ENCODE measurements around the gene ENTPD1.
"Not testable (repeated sequence)": the region's sequence is repeated elsewhere in the genome, so short reads cannot be mapped to it uniquely, and the experiment has no call there.

ENTPD1 gene

DNA sequence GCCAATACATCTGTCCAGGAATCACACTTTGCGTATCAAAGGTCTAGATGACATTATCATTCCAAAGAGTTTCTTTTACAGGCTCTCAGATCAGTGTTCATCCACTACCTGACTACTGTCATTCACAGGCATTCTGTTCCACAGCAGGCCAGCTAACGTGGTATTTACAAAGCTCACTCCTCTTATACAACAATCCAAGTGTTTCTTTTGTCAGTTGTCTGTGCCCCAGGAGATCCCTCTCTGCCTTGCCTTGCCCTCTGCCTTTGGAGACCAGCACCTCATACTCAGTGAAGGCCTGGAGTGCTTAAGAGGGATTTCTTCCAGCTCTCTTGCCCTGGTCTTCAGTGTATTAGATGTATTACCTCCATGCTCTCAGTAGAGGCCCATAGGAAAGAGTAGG is 117.2 kb downstream of the ENTPD1 start:
- Mint-ChIP-seq H3K27ac (ENCODE audit: low read depth) (no peak overlapping the region), H3K4me3 (no peak overlapping the region), H3K4me1 (no peaks in the 10 kb centered on the region), H3K27me3 (no peaks in the 10 kb centered on the region), H3K36me3 (ENCODE audit: insufficient read depth) (peaks cover 2% of the 10 kb centered on the region), H3K9me3 (no peaks in the 10 kb centered on the region)
- DNase-seq (ENCODE audit: low spot score in 2 of 2) (no peak), ATAC-seq (replicated peaks; ENCODE audit: extremely low read depth, poor library complexity, severe bottlenecking) (no peak)

DNA sequence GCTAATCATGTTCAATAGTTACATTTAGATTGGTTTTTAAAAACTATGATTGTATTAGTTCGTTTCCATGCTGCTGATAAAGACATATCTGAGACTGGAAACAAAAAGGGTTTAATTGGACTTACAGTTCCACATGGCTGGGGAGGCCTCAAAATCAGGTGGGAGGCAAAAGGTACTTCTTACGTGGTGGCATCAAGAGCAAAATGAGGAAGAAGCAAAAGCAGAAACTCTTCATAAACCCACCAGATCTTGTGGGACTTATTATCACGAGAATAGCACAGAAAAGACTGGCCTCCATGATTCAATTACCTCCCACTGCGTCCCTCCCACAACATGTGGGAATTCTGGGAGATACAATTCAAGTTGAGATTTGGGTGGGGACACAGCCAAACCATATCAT is 117.7 kb downstream of the ENTPD1 start:
- H3K36me3 Mint-ChIP-seq (ENCODE audit: insufficient read depth) = peaks cover 2% of the 10 kb centered on the region
- no peaks in the 10 kb centered on the region for H3K4me1 Mint-ChIP-seq

DNA sequence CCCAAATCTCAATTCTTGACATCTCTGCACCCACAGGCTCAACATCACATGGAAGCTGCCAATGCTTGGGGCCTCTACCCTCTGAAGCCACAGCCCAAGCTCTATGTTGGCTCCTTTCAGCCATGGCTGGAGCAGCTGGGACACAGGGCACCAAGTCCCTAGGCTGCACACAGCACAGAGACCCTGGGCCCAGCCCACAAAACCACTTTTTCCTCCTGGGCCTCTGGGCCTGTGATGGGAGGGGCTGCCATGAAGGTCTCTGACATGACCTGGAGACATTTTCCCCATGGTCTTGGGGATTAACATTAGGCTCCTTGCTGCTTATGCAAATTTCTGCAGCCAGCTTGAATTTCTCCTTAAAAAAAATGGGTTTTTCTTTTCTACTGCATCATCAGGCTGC is 118.8 kb downstream of the ENTPD1 start:
- not testable (repeated sequence) for ATAC-seq (replicated peaks; ENCODE audit: extremely low read depth, poor library complexity, severe bottlenecking); H3K4me3 Mint-ChIP-seq

More for the DNA sequence above, 117.7 kb downstream of the ENTPD1 start:
- DNase-seq (ENCODE audit: low spot score in 2 of 2) (no peak), ATAC-seq (replicated peaks; ENCODE audit: extremely low read depth, poor library complexity, severe bottlenecking) (no peak)
- Mint-ChIP-seq H3K4me3 (no peak overlapping the region), H3K27ac (ENCODE audit: low read depth) (no peak overlapping the region), H3K9me3 (no peaks in the 10 kb centered on the region), H3K27me3 (no peaks in the 10 kb centered on the region)

DNA sequence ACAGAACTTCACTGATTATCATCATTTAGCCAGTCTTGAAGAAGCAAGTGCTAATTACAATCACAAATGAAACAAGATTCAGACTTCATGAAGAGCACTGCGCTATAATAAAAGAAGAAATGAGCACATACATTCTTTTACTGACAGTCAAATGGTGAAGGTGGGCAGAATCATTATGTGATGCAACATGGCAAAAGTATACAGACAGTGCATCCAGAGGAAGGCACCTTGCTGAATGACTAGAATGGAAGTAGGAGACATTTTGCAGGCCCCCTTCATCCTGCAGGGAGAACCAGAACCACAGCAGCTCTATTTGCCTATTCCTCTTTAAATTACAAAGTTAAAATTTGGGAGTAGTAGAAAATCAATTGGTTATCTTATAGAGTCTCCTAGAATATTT is 120.8 kb downstream of the ENTPD1 start:
- Mint-ChIP-seq H3K36me3 (ENCODE audit: insufficient read depth) (no peaks in the 10 kb centered on the region), H3K27me3 (no peaks in the 10 kb centered on the region), H3K9me3 (no peaks in the 10 kb centered on the region), H3K4me1 (no peaks in the 10 kb centered on the region), H3K27ac (ENCODE audit: low read depth) (no peak overlapping the region), H3K4me3 (no peak overlapping the region)
- ATAC-seq (replicated peaks; ENCODE audit: extremely low read depth, poor library complexity, severe bottlenecking) = no peak
- DNase-seq (ENCODE audit: low spot score in 2 of 2) = no peak

More for the DNA sequence above, 118.8 kb downstream of the ENTPD1 start:
- not testable (repeated sequence) for DNase-seq (ENCODE audit: low spot score in 2 of 2); H3K9me3 Mint-ChIP-seq; H3K27ac Mint-ChIP-seq (ENCODE audit: low read depth); H3K27me3 Mint-ChIP-seq; H3K4me1 Mint-ChIP-seq; H3K36me3 Mint-ChIP-seq (ENCODE audit: insufficient read depth)

DNA sequence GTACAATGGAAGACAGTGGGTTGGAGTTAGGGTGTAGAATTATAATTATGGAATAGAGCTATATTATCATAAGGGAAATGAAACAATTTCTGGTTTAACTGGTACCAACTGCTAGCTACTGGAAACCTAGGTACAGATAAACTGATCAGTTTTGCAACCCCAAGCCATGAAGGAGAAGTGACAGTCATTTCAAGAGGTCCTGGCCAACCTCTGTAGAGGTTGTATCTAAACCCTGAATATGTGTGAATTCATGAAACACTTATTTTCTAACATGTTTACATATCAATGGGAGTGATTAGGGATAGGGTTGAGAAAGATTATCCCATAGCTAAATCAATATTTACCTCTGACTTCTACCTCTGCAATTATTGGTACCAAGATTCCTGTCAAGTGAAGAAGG is 121.9 kb downstream of the ENTPD1 start:
- Mint-ChIP-seq H3K27me3 (no peaks in the 10 kb centered on the region), H3K36me3 (ENCODE audit: insufficient read depth) (no peaks in the 10 kb centered on the region), H3K4me3 (no peak overlapping the region), H3K4me1 (no peaks in the 10 kb centered on the region), H3K27ac (ENCODE audit: low read depth) (no peak overlapping the region), H3K9me3 (no peaks in the 10 kb centered on the region)
- ATAC-seq (replicated peaks; ENCODE audit: extremely low read depth, poor library complexity, severe bottlenecking) (no peak), DNase-seq (ENCODE audit: low spot score in 2 of 2) (no peak)

DNA sequence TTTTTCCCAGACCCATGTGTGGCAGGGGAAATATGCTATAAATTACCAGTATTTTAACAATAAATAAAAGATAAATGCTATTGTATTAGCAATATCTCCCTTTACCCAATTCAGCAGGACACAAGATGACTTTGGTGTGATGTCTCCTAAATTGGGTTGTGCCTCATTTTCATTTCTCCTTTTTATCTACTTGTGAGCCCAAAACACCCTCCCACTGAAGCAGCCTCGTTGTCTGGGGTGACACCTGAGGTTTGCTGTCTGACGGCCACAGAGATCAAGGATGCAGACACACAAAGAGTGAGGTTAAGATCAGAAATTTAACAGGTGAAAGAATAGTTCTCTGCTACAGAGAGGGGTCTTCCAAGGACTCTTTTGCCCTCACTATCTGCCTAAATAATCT is 124.7 kb downstream of the ENTPD1 start:
- no peaks in the 10 kb centered on the region for H3K27me3 Mint-ChIP-seq
- H3K4me1 Mint-ChIP-seq = no peaks in the 10 kb centered on the region
- H3K9me3 Mint-ChIP-seq = no peaks in the 10 kb centered on the region
- no peak overlapping the region for H3K27ac Mint-ChIP-seq (ENCODE audit: low read depth)
- ATAC-seq (replicated peaks; ENCODE audit: extremely low read depth, poor library complexity, severe bottlenecking) (no peak), DNase-seq (ENCODE audit: low spot score in 2 of 2) (no peak)
- no peaks in the 10 kb centered on the region for H3K36me3 Mint-ChIP-seq (ENCODE audit: insufficient read depth)
- no peak overlapping the region for H3K4me3 Mint-ChIP-seq

DNA sequence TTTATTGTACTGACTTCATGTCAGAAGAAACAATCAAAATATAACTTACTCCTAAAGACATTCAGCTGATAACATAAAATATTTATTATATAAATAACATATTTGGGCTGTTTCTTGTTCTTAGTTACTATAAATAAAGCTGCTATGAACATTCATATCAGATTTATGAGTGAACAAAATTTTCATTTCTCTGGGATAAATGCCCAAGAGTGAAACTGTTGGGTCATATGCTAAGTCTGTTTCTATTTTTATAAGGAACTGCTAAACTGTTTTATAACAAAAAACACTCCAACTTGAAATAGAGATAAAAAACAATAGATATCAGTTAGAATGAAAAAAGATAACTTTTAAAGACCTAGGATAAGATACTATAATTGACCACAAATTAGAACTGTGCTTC is 125.4 kb downstream of the ENTPD1 start:
- no peaks in the 10 kb centered on the region for H3K4me1 Mint-ChIP-seq
- H3K9me3 Mint-ChIP-seq = no peaks in the 10 kb centered on the region
- no peak overlapping the region for H3K27ac Mint-ChIP-seq (ENCODE audit: low read depth)
- no peak for ATAC-seq (replicated peaks; ENCODE audit: extremely low read depth, poor library complexity, severe bottlenecking)
- H3K27me3 Mint-ChIP-seq = no peaks in the 10 kb centered on the region
- no peak overlapping the region for H3K4me3 Mint-ChIP-seq
- no peaks in the 10 kb centered on the region for H3K36me3 Mint-ChIP-seq (ENCODE audit: insufficient read depth)
- DNase-seq (ENCODE audit: low spot score in 2 of 2) = no peak

DNA sequence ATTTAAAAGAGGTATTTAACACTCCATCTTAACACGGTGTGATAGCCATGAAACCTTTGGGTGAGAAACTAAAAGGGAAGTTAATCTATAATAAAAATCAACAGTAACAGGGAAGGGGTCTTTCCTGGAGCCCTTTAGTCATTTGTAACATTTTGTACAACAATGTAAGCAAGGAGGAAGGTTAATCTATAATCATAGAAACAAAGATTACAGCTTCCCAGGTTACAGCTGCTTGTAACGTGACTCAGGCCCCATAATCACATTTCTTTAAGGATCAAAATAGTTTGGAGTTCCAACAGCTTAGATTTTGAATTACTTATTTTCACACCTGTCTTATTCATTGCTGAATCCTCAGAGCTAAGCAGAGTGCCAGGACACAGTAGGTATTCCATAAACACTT is 133.9 kb downstream of the ENTPD1 start:
- Mint-ChIP-seq H3K4me3 (no peak overlapping the region), H3K4me1 (no peaks in the 10 kb centered on the region), H3K27me3 (no peaks in the 10 kb centered on the region), H3K27ac (ENCODE audit: low read depth) (no peak overlapping the region), H3K9me3 (no peaks in the 10 kb centered on the region), H3K36me3 (ENCODE audit: insufficient read depth) (peaks cover 4% of the 10 kb centered on the region)
- ATAC-seq (replicated peaks; ENCODE audit: extremely low read depth, poor library complexity, severe bottlenecking) = no peak
- DNase-seq (ENCODE audit: low spot score in 2 of 2) = no peak

DNA sequence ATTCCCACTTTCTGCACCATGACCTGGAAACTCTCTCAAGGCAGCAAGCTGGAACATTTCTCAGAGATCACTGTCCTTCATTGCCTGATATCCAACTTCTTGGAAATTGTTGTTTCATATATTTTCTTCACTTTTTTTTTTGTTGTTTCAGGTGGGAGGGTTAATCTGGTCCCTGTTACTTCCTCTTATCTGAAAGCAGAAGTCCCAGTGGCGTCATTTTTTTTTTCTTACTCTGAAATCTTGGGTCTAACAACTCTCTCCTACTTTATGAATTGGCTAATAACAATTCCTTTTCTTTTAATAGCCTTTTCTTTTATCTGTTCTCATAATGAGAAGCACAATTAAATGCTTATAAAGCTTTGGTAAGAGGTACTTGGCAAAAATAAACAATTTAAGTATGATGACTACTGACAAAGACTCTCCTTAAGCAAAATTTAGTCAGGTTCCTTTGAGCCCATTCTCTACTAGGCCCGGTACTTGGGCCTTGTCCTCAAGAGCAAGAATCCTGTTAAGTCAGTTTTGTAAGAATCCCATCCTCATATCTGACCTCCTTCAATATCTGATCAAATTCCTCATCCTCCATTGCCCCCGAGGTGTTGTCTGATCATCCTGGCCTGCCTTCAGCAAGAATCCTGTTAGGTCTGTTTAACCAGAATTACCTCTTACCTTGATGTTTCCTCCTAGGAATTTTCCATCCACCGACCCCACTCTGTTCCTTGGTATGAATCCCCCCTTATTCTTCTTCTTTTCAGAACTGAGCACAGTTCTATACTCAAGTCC is 140.3 kb downstream of the ENTPD1 start:
- no peak for ATAC-seq (replicated peaks; ENCODE audit: extremely low read depth, poor library complexity, severe bottlenecking)
- no peak for DNase-seq (ENCODE audit: low spot score in 2 of 2)
- H3K36me3 Mint-ChIP-seq (ENCODE audit: insufficient read depth) = peaks cover 8% of the 10 kb centered on the region
- no peaks in the 10 kb centered on the region for H3K4me1 Mint-ChIP-seq
- H3K27me3 Mint-ChIP-seq = no peaks in the 10 kb centered on the region
- no peak overlapping the region for H3K4me3 Mint-ChIP-seq
- peak overlapping the region; percentile 20 for H3K27ac Mint-ChIP-seq (ENCODE audit: low read depth)
- no peaks in the 10 kb centered on the region for H3K9me3 Mint-ChIP-seq

DNA sequence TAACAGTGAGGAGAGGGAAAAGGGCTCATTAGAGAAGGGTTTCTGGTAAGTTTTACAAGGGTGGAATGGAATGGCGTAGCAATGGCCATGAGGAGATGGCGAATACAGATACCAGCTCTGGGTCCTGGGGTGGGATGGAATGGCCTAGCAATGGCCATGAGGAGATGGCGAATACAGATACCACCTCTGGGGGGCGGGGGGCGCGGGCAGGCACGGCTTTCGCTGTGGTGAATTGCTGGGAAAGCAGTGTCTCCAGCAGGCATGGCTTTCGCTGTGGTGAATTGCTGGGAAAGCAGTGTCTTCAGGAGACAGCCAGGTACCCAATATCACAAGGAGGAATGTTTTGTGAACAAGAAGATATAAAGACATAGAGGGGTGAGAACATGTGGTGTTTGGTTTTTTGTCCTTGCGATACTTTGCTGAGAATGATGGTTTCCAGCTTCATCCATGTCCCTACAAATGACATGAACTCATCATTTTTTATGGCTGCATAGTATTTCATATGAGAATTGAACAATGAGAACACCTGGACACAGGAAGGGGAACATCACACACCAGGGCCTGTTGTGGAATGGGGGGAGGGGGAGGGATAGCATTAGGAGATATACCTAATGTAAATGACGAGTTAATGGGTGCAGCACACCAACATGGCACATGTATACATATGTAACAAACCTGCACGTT is 150.1 kb downstream of the ENTPD1 start:
- H3K27me3 Mint-ChIP-seq; H3K9me3 Mint-ChIP-seq; H3K36me3 Mint-ChIP-seq (ENCODE audit: insufficient read depth); H3K4me1 Mint-ChIP-seq; H3K27ac Mint-ChIP-seq (ENCODE audit: low read depth); ATAC-seq (replicated peaks; ENCODE audit: extremely low read depth, poor library complexity, severe bottlenecking); DNase-seq (ENCODE audit: low spot score in 2 of 2): not testable (repeated sequence)
- H3K4me3 Mint-ChIP-seq = peak overlapping the region; percentile 89

DNA sequence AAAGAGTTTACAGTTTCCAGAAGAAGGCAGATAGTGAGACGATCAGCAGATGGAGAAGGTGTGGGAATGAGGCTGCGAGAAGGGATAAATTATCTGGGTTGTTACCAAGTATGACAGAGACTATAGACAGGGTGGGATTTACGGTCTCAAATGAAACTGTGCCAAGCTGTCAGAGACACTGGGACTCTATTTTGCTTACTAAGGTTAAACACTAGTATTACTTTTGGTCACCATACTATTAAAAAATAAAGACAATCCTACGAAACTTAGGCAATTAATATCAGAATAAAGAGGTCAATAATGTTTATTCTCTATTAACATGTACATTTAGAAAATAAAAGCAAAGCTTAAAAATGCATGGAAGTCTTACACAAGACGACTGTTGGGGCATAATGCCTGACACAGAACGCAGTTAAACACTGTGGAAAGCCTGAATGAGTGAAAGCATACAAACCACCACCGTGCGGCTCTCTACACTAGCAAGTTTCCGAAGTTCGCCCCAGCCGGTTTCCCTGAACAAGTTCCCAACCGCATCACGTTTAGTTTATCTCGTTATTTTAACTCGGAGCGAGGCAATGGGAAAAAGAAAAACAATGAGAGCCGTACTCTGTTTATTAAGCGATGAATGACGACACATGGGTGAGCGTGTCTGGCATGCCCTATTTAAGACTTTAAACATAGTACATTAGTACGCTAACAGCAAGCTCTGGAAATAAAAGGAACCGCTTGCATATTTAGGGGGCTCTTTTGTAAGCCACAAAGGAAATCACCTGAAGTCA is 150.9 kb downstream of the ENTPD1 start:
- Mint-ChIP-seq H3K4me1 (peaks cover 9% of the 10 kb centered on the region), H3K27ac (ENCODE audit: low read depth) (peak overlapping the region; percentile 68), H3K4me3 (peak overlapping the region; percentile 89), H3K36me3 (ENCODE audit: insufficient read depth) (peaks cover 6% of the 10 kb centered on the region), H3K27me3 (no peaks in the 10 kb centered on the region), H3K9me3 (no peaks in the 10 kb centered on the region)
- no peak for DNase-seq (ENCODE audit: low spot score in 2 of 2)
- peak; percentile 55 for ATAC-seq (replicated peaks; ENCODE audit: extremely low read depth, poor library complexity, severe bottlenecking)

DNA sequence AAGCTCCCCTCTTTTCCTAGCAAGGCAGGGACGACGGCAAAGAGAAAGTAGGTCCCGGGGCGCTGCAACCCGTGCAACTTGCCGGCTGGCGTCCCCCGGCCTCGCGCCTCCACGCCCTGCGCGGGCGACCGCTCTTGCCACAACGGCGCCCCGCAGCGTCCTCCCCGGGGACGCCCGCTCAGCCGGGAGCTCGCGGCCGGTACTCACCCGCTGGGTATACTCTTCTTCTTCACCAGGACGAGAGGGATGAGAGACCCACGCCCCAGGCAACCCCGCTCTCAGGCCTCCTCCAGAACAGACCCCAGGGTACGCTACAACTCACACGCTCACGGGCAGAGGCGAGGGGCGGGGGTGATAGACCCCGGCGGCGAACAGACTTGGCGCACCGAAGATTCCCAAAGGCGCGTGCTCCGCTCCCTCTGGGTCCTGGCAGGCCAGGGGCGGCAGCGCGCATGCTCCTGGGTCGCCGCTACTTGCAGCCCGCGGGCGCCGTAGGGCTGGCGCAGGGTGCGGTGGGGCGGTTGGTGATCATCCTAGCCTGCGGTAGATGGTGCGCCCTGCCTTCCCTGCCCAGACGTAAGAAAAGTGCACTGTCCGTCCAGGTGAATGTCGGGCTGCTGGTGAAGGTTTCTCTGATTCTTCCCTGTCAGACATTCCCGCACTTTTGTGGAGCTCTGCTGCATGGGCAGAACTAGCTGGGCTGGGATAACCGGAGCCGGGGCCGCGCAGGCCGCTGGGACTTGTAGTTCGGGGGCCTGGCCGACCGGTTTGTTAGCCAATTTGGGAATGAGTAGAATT is 151.7 kb downstream of the ENTPD1 start, which contains the start of gene CC2D2B:
Gene CC2D2B, plus strand, starts transcription at position 520 of the 798 bp plus-strand sequence. CDS start 3,349 bp downstream, outside the sequence.
- peaks cover 6% of the 10 kb centered on the region for H3K36me3 Mint-ChIP-seq (ENCODE audit: insufficient read depth)
- H3K9me3 Mint-ChIP-seq = no peaks in the 10 kb centered on the region
- H3K4me1 Mint-ChIP-seq = peaks cover 6% of the 10 kb centered on the region
- peak within 1 kb of the TSS; percentile 68 for H3K27ac Mint-ChIP-seq (ENCODE audit: low read depth)
- ATAC-seq (replicated peaks; ENCODE audit: extremely low read depth, poor library complexity, severe bottlenecking) = peak; percentile 74
- no peaks in the 10 kb centered on the region for H3K27me3 Mint-ChIP-seq
- H3K4me3 Mint-ChIP-seq = peak within 1 kb of the TSS; percentile 89
- peak; percentile 21 to 29 for DNase-seq (ENCODE audit: low spot score in 2 of 2)
